Activated T-helper 17 cell treated with anti-CD3 and anti-CD28 coated beads, Interleukin-2, amount 50 U/mL, for 72 hours (primary cell): ENCODE results near the gene PRKAR2A. TPM values are rescaled to one million over a fixed set of nuclear protein-coding genes. Genes with fewer than 3 reads are reported as not detected.
A peak's percentile ranks its signal among the peaks of the same experiment; 100 is the strongest.
"Not testable (repeated sequence)": the region's sequence is repeated elsewhere in the genome, so short reads cannot be mapped to it uniquely, and the experiment has no call there.

Experiments used
- ATAC-seq: fragments of 150-1000 bp; cut with Tn5 transposase; replicated peaks from 2 replicates; pipeline ENCODE4 v1.10.0; 2021; ENCODE audit warnings: mild to moderate bottlenecking, moderate library complexity
- H3K27ac Mint-ChIP-seq: one replicate; pipeline ENCODE4 v1.8.0; 2022; ENCODE audit warnings: mixed read lengths
- H3K27me3 Mint-ChIP-seq: one replicate; pipeline ENCODE4 v1.8.0; 2022; ENCODE audit warnings: mixed read lengths
- H3K36me3 Mint-ChIP-seq: one replicate; pipeline ENCODE4 v1.8.0; 2022; ENCODE audit warnings: low read depth, mild to moderate bottlenecking, mixed read lengths
- H3K4me1 Mint-ChIP-seq: one replicate; pipeline ENCODE4 v1.8.0; 2022; ENCODE audit warnings: mixed read lengths
- H3K4me3 Mint-ChIP-seq: one replicate; pipeline ENCODE4 v1.8.0; 2022; ENCODE audit warnings: mild to moderate bottlenecking, mixed read lengths
- H3K9me3 Mint-ChIP-seq: one replicate; pipeline ENCODE4 v1.8.0; 2022; ENCODE audit warnings: mixed read lengths
- total RNA-seq, 2 donors: library from RNA; stranded (reverse); gene quantifications; one replicate each; pipeline ENCODE4 v1.2.3, GENCODE V29; 2022

The PRKAR2A gene
- total RNA-seq, 2 donors from 2014 or later = 23.1 to 44.5 TPM

- no peak overlapping the region for H3K27ac Mint-ChIP-seq
- H3K27me3 Mint-ChIP-seq = no peaks in the 10 kb centered on the region
- peaks cover 47% of the 10 kb centered on the region for H3K36me3 Mint-ChIP-seq
- no peak for ATAC-seq
- no peak overlapping the region for H3K4me3 Mint-ChIP-seq
- H3K4me1 Mint-ChIP-seq = no peaks in the 10 kb centered on the region
- H3K9me3 Mint-ChIP-seq = no peaks in the 10 kb centered on the region
These were observed 70.8 kb downstream of the PRKAR2A start for GRCh38 chr3:48776854-48777253.

- Mint-ChIP-seq H3K36me3 (peaks cover 59% of the 10 kb centered on the region), H3K9me3 (no peaks in the 10 kb centered on the region), H3K4me1 (no peaks in the 10 kb centered on the region), H3K27ac (no peak overlapping the region), H3K27me3 (no peaks in the 10 kb centered on the region), H3K4me3 (no peak overlapping the region)
- ATAC-seq = no peak
These were observed 77.5 kb downstream of the PRKAR2A start for GRCh38 chr3:48770192-48770502.

DNA sequence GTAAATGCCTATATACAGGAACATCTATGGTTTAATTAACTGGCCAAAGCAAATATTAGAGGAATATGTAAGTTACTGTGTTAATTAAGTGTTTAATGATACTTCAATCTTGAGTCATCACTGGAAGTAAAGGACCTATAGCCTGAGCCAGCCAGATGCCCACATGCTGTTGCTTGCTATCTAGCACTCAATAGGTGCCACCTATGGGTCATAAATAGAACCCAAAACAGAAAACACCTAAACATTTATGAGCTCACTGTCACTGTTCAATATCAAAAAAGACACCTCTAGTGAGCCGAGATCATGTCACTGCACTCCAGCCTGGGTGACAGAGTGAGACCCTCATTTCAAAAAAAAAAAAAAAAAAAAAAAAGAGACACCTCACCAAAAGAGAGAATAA is 82.3 kb downstream of the PRKAR2A start:
- peak overlapping the region; percentile 5 for H3K27ac Mint-ChIP-seq
- peaks cover 55% of the 10 kb centered on the region for H3K36me3 Mint-ChIP-seq
- no peak for ATAC-seq
- H3K4me3 Mint-ChIP-seq = no peak overlapping the region
- H3K4me1 Mint-ChIP-seq = no peaks in the 10 kb centered on the region
- H3K9me3 Mint-ChIP-seq = no peaks in the 10 kb centered on the region
- H3K27me3 Mint-ChIP-seq = no peaks in the 10 kb centered on the region

GRCh38 chr3:48762816-48763215 is 84.9 kb downstream of the PRKAR2A start:
- ATAC-seq = no peak
- Mint-ChIP-seq H3K27me3 (no peaks in the 10 kb centered on the region), H3K4me3 (no peak overlapping the region), H3K4me1 (no peaks in the 10 kb centered on the region), H3K27ac (peak overlapping the region; percentile 42), H3K9me3 (no peaks in the 10 kb centered on the region), H3K36me3 (peaks cover 65% of the 10 kb centered on the region)

- ATAC-seq, H3K27ac Mint-ChIP-seq, H3K27me3 Mint-ChIP-seq, H3K4me1 Mint-ChIP-seq, H3K4me3 Mint-ChIP-seq, H3K9me3 Mint-ChIP-seq: not testable (repeated sequence)
- H3K36me3 Mint-ChIP-seq = peaks cover 81% of the 10 kb centered on the region
These were observed 87.6 kb downstream of the PRKAR2A start for GRCh38 chr3:48759991-48760540.

GRCh38 chr3:48759531-48759930 is 88.1 kb downstream of the PRKAR2A start:
- not testable (repeated sequence) for H3K4me3 Mint-ChIP-seq, H3K27me3 Mint-ChIP-seq, H3K9me3 Mint-ChIP-seq, ATAC-seq, H3K27ac Mint-ChIP-seq, H3K4me1 Mint-ChIP-seq
- peaks cover 77% of the 10 kb centered on the region for H3K36me3 Mint-ChIP-seq

DNA sequence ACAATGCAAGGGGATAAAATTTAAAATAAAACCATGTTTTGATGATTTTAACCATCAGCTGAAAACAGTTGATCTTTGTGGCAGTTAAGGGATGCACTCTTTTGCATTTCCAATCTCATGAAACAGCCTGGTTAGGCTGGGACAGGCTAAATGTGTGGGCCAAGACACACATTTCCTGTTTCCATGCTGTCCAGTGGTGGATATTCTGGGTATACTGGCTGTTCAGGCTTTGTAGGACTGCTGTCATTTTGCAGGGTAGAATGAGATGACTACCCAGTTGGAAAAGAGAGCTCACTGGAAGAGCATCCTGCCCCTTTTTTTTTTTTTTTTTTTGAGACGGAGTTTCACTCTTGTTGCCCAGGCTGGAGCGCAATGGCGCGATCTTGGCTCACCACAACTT is 88.6 kb downstream of the PRKAR2A start:
- H3K36me3 Mint-ChIP-seq = peaks cover 72% of the 10 kb centered on the region
- peak overlapping the region; percentile 48 for H3K27ac Mint-ChIP-seq
- H3K4me3 Mint-ChIP-seq = no peak overlapping the region
- no peak for ATAC-seq
- peaks cover 5% of the 10 kb centered on the region for H3K4me1 Mint-ChIP-seq
- no peaks in the 10 kb centered on the region for H3K9me3 Mint-ChIP-seq
- no peaks in the 10 kb centered on the region for H3K27me3 Mint-ChIP-seq

DNA sequence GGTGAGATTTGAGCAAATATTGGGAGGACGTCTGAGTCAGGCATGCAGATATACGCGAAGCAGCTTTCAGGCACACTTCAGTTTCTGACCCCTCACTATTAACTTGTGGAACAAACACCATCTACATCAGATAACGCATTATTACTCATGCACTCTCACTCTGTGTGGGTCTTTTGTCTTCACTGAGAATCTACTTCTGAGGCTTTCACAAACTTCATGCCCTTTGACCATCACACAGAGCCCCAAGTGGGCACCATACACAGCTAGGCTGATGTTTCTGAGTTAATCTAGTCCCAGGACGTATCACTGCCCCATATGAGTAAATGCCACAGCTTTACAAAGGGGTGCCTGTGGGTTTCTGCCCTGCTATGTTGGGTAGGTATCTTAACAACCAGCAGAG is 91.0 kb downstream of the PRKAR2A start:
- peak; percentile 84 for ATAC-seq
- peak overlapping the region; percentile 77 for H3K27ac Mint-ChIP-seq

DNA sequence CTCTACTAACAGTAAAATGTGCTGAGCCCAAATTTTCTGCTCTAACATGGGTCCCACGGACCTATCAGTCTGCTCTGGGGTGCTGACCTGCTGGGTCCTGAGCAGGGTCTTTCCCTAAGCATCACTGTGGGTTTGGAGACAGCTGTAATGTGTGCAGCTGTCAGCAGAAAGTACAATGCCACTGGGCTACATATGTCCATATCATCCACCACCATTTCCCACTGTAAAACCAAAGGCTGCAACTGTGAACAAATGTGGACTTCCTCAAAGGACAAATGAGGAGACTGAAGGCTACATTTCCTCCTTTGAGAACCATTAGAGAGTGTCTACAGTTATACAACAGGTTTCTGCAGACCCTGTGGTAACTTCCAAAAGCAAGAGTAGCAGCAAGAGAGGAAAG is 96.8 kb downstream of the PRKAR2A start:
- Mint-ChIP-seq H3K4me3 (no peak overlapping the region), H3K9me3 (no peaks in the 10 kb centered on the region), H3K36me3 (peaks cover 57% of the 10 kb centered on the region), H3K27ac (no peak overlapping the region), H3K27me3 (no peaks in the 10 kb centered on the region), H3K4me1 (no peaks in the 10 kb centered on the region)
- no peak for ATAC-seq

More for the DNA sequence above, 91.0 kb downstream of the PRKAR2A start:
- H3K9me3 Mint-ChIP-seq = no peaks in the 10 kb centered on the region
- H3K4me3 Mint-ChIP-seq = no peak overlapping the region
- H3K36me3 Mint-ChIP-seq = peaks cover 55% of the 10 kb centered on the region
- no peaks in the 10 kb centered on the region for H3K27me3 Mint-ChIP-seq
- peaks cover 5% of the 10 kb centered on the region for H3K4me1 Mint-ChIP-seq

DNA sequence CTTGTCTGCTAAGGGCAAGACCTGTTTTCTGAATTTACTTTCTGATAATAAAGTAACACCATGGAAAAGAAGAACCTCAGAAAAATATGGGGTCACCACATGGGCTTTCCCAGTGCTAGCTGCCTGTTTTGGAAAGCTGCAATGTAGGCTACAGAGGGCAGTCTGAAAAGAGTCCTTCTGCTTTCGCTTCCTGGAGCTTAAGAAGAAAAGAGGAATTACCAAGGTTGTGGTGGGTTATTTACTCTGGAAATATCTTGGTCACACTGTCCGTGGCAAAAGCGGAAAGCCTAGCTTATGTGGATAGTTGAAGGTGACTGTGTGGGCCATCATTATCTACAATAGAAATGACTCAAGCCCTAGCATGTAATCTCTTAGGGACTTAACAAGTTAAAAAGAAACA is 98.9 kb downstream of the PRKAR2A start:
- no peak overlapping the region for H3K4me3 Mint-ChIP-seq
- ATAC-seq = no peak
- no peaks in the 10 kb centered on the region for H3K4me1 Mint-ChIP-seq
- no peaks in the 10 kb centered on the region for H3K9me3 Mint-ChIP-seq
- no peak overlapping the region for H3K27ac Mint-ChIP-seq
- peaks cover 50% of the 10 kb centered on the region for H3K36me3 Mint-ChIP-seq
- H3K27me3 Mint-ChIP-seq = no peaks in the 10 kb centered on the region

DNA sequence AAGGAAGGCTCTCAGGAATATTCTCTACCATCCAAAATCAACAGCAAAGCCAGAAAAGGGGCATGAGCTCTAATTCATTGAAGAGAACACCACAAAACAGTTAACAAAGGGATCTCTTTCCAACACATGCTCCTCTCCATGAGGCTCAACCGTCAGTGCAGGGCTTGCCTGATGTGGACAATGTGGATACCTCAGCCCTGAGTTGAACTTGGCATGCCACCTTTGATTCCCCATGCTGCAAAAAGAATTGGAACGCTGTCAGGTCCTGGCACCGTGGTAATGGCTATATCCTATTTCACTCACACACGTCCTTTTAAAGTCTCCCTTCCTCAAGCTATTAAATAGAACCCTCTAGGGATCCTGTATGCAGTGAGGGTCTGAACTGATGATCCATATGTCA is 100.0 kb downstream of the PRKAR2A start:
- ATAC-seq = no peak
- Mint-ChIP-seq H3K27ac (no peak overlapping the region), H3K27me3 (no peaks in the 10 kb centered on the region), H3K36me3 (peaks cover 44% of the 10 kb centered on the region), H3K9me3 (no peaks in the 10 kb centered on the region), H3K4me1 (no peaks in the 10 kb centered on the region), H3K4me3 (no peak overlapping the region)

DNA sequence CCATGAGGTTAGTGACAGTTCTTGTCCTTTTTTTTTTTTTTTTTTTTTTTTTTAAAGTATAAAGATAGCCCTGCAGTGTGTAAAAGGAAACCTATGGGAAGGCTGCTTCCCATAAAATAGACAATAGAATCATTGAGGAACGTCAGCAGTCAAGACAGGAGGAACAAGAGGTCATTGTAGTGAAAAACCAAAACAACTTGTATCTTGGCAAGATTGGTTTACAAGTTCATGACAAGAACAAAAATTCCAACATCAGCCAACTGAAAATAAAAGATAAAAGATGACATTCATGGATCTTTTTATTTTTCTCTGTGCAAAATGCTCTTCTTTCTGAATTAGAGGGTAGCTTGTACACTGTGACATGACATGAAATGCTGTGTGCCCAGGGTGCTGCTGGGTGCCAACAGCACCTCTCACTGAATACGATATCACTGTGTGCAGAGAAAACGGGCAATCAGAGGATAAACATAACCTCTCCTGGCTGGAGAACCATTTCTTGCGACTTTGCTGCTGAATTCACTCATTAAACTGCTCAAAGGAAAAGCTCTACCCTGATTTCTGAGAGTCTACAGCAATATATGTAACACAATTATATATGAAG is 100.6 kb downstream of the PRKAR2A start:
- no peak for ATAC-seq
- Mint-ChIP-seq H3K36me3 (peaks cover 44% of the 10 kb centered on the region), H3K27ac (no peak overlapping the region), H3K27me3 (no peaks in the 10 kb centered on the region), H3K4me1 (no peaks in the 10 kb centered on the region), H3K9me3 (no peaks in the 10 kb centered on the region), H3K4me3 (no peak overlapping the region)

DNA sequence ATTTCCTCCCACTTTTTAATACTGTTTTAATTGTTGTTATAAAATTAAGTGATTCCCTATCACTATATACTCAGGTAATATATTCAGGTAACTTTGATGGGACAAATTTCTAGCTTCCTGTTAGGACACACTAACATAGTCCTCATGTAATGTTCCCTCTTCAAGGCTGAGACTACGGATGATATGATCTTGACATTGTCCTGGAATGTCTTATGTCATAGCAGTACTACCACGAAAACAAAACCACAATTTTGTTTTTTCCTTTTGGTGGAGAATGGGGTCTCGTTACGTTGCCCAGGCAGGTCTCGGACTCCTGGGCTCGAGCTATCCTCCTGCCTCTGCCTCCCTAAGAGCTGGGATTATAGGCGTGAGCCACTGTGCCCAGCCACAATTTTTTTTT is 103.9 kb downstream of the PRKAR2A start:
- Mint-ChIP-seq H3K4me1 (no peaks in the 10 kb centered on the region), H3K36me3 (peaks cover 24% of the 10 kb centered on the region), H3K9me3 (no peaks in the 10 kb centered on the region), H3K27ac (no peak overlapping the region), H3K4me3 (no peak overlapping the region), H3K27me3 (no peaks in the 10 kb centered on the region)
- no peak for ATAC-seq

GRCh38 chr3:48741226-48741625 is 106.4 kb downstream of the PRKAR2A start:
- not testable (repeated sequence) for H3K27me3 Mint-ChIP-seq, ATAC-seq, H3K9me3 Mint-ChIP-seq

DNA sequence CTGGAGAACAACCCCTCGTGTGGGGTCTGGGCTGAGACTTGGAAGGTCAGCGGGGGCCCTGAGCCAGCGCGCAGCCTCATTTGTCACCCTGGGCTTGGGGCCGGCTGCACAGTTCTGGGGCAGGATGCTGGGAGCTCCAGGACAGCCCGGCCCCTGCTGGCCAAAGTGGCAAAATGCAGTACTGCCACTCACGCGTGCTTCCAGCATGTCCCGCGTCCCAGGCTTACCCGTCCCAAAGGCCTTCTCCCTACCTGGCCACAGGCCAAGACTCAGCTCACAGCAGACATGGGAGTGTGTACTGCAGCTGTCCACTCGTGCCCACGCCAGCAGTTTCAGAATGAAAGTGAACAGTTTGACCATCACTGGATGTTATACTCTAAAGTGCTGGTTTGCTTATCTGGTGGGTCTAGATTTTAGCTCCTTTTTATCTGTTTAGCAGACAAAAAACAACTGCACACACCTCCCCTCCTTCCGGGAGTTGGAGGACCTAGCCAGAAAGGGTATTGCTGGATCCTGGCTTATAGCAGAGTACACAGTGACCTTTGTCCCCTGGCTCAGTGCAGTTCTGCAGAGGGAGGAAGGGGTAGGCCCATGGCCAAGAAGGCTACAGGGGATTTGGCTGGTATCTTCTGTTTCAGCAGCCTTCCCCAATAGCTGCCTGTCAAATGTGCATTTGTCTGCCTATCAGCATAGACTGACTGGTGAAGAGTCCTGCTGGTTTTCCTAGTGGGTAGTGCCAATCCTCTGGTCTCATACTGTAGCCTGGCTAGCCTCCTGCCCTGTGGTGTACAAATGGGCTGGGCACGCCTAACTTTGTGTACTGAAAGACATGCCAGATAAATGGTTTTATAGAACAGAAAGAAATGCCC is 107.5 kb downstream of the PRKAR2A start:
- H3K27ac Mint-ChIP-seq = no peak overlapping the region
- no peaks in the 10 kb centered on the region for H3K36me3 Mint-ChIP-seq
- no peaks in the 10 kb centered on the region for H3K27me3 Mint-ChIP-seq
- H3K4me1 Mint-ChIP-seq = no peaks in the 10 kb centered on the region
- H3K4me3 Mint-ChIP-seq = no peak overlapping the region
- peak; percentile 96 for ATAC-seq
- H3K9me3 Mint-ChIP-seq = no peaks in the 10 kb centered on the region

More at GRCh38 chr3:48741226-48741625, 106.4 kb downstream of the PRKAR2A start:
- not testable (repeated sequence) for H3K4me3 Mint-ChIP-seq, H3K27ac Mint-ChIP-seq, H3K4me1 Mint-ChIP-seq, H3K36me3 Mint-ChIP-seq
